ENCODE measurements around the gene GTF3C5. TPM values are rescaled to one million over a fixed set of nuclear protein-coding genes. Genes with fewer than 3 reads are reported as not detected.

The GTF3C5 gene
- total and polyA plus RNA-seq, 10 of the 15 experiments (the other 5 are each of a cell fraction or from before 2014, with no cell fraction given), result 2.2 to 81.1 (median 68.7) TPM

DNA sequence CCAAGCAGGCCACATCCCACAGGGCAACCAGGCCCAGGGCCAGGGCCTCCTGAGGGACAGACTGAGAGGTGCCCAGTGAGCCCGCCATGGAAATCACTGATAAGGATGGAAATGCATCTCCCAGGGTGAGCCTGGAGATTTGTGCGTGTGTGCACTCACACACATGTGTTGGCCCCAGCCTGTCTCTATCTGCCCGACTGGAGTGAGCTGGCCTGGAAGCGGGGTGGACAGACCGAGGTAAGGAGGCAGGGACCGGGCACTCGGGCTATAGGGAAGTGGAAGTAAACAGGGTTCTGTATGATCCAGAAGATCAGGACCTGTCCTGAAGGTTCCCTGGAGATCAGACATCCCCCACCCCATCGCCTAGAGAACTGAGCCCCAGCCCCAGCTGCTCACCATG lies 34.9 kb upstream of the GTF3C5 start:
- POLR2A ChIA-PET, result no interaction called here
- no peaks in the 10 kb centered on the region for H3K36me3 ChIP-seq (ENCODE audit: control insufficient read depth in 2 of 2, insufficient read depth in 2 of 2, low read length in 1 of 2)
- H3K4me2 ChIP-seq (ENCODE audit: control insufficient read depth, insufficient read depth), result no peak overlapping the region
- TF ChIP-seq, protein P1, sequence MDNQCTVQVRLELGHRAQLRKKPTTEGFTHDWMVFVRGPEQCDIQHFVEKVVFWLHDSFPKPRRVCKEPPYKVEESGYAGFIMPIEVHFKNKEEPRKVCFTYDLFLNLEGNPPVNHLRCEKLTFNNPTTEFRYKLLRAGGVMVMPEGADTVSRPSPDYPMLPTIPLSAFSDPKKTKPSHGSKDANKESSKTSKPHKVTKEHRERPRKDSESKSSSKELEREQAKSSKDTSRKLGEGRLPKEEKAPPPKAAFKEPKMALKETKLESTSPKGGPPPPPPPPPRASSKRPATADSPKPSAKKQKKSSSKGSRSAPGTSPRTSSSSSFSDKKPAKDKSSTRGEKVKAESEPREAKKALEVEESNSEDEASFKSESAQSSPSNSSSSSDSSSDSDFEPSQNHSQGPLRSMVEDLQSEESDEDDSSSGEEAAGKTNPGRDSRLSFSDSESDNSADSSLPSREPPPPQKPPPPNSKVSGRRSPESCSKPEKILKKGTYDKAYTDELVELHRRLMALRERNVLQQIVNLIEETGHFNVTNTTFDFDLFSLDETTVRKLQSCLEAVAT (IDR thresholded peaks at IDR 0.05), result no peak
- no peak for TF ChIP-seq CEBPB (IDR thresholded peaks at IDR 0.05; ENCODE audit: borderline replicate concordance in 1 of 2, low read depth in 2 of 2, low read length in 2 of 2)
- no peak for TF ChIP-seq KLF5 (IDR thresholded peaks at IDR 0.05; ENCODE audit: partially characterized antibody)
- TF ChIP-seq MEF2B (IDR thresholded peaks at IDR 0.05; ENCODE audit: partially characterized antibody, poor library complexity, severe bottlenecking), result no peak
- no peak for TF ChIP-seq EZH2 (IDR thresholded peaks at IDR 0.05; ENCODE audit: borderline replicate concordance, control insufficient read depth, low read depth, low read length)
- TF ChIP-seq, protein P2, sequence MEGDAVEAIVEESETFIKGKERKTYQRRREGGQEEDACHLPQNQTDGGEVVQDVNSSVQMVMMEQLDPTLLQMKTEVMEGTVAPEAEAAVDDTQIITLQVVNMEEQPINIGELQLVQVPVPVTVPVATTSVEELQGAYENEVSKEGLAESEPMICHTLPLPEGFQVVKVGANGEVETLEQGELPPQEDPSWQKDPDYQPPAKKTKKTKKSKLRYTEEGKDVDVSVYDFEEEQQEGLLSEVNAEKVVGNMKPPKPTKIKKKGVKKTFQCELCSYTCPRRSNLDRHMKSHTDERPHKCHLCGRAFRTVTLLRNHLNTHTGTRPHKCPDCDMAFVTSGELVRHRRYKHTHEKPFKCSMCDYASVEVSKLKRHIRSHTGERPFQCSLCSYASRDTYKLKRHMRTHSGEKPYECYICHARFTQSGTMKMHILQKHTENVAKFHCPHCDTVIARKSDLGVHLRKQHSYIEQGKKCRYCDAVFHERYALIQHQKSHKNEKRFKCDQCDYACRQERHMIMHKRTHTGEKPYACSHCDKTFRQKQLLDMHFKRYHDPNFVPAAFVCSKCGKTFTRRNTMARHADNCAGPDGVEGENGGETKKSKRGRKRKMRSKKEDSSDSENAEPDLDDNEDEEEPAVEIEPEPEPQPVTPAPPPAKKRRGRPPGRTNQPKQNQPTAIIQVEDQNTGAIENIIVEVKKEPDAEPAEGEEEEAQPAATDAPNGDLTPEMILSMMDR (IDR thresholded peaks at IDR 0.05 in 2 of 3, conservative IDR thresholded peaks at IDR 0.05 in 1 of 3; ENCODE audit: control insufficient read depth in 2 of 3, extremely low read depth in 1 of 3, insufficient read depth in 1 of 3, low read depth in 3 of 3, low read length in 3 of 3), result no peak
- TF ChIP-seq, protein P3, sequence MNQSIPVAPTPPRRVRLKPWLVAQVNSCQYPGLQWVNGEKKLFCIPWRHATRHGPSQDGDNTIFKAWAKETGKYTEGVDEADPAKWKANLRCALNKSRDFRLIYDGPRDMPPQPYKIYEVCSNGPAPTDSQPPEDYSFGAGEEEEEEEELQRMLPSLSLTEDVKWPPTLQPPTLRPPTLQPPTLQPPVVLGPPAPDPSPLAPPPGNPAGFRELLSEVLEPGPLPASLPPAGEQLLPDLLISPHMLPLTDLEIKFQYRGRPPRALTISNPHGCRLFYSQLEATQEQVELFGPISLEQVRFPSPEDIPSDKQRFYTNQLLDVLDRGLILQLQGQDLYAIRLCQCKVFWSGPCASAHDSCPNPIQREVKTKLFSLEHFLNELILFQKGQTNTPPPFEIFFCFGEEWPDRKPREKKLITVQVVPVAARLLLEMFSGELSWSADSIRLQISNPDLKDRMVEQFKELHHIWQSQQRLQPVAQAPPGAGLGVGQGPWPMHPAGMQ (IDR thresholded peaks at IDR 0.05; ENCODE audit: borderline replicate concordance), result no peak
- no peak for TF ChIP-seq POLR2AphosphoS5 (IDR thresholded peaks at IDR 0.05; ENCODE audit: low read length)
- no peak for TF ChIP-seq NRF1 (conservative IDR thresholded peaks at IDR 0.05; ENCODE audit: low read depth, low read length)
- TF ChIP-seq, protein P4, sequence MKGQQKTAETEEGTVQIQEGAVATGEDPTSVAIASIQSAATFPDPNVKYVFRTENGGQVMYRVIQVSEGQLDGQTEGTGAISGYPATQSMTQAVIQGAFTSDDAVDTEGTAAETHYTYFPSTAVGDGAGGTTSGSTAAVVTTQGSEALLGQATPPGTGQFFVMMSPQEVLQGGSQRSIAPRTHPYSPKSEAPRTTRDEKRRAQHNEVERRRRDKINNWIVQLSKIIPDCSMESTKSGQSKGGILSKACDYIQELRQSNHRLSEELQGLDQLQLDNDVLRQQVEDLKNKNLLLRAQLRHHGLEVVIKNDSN (IDR thresholded peaks at IDR 0.05; ENCODE audit: borderline replicate concordance, extremely low read length, insufficient read depth, low read depth, low read length), result no peak
- no peak for TF ChIP-seq CBFB (IDR thresholded peaks at IDR 0.05; ENCODE audit: low read depth)
- TF ChIP-seq CBX3 (IDR thresholded peaks at IDR 0.05; ENCODE audit: borderline replicate concordance, low read depth), result no peak
- TF ChIP-seq SIN3A (IDR thresholded peaks at IDR 0.05; ENCODE audit: low read depth, low read length), result no peak
- TF ChIP-seq, protein P5, sequence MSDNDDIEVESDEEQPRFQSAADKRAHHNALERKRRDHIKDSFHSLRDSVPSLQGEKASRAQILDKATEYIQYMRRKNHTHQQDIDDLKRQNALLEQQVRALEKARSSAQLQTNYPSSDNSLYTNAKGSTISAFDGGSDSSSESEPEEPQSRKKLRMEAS (IDR thresholded peaks at IDR 0.05; ENCODE audit: low read depth, low read length), result no peak
- no peak for TF ChIP-seq POLR2A (IDR thresholded peaks at IDR 0.05; ENCODE audit: low read depth, low read length)
- TF ChIP-seq, protein P6, sequence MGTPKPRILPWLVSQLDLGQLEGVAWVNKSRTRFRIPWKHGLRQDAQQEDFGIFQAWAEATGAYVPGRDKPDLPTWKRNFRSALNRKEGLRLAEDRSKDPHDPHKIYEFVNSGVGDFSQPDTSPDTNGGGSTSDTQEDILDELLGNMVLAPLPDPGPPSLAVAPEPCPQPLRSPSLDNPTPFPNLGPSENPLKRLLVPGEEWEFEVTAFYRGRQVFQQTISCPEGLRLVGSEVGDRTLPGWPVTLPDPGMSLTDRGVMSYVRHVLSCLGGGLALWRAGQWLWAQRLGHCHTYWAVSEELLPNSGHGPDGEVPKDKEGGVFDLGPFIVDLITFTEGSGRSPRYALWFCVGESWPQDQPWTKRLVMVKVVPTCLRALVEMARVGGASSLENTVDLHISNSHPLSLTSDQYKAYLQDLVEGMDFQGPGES (IDR thresholded peaks at IDR 0.05), result no peak
- TF ChIP-seq RCOR1 (conservative IDR thresholded peaks at IDR 0.05; ENCODE audit: low read depth, low read length), result no peak
- no peak for TF ChIP-seq GATAD2B (conservative IDR thresholded peaks at IDR 0.05; ENCODE audit: low read depth)
- TF ChIP-seq TCF7 (IDR thresholded peaks at IDR 0.05; ENCODE audit: borderline replicate concordance), result no peak

More for the DNA sequence above, 34.9 kb upstream of the GTF3C5 start:
- Histone ChIP-seq H3K9ac (ENCODE audit: control insufficient read depth, insufficient read depth, low read length) (no peak overlapping the region), H3K4me1 (ENCODE audit: control insufficient read depth, insufficient read depth, low read length) (peaks cover 17% of the 10 kb centered on the region), H4K20me1 (ENCODE audit: control insufficient read depth, insufficient read depth) (no peaks in the 10 kb centered on the region), H3K4me3 (no peak overlapping the region), H3K9me3 (replicated peaks; ENCODE audit: control insufficient read depth, insufficient read depth, low read length) (no peaks in the 10 kb centered on the region), H2AFZ (ENCODE audit: control insufficient read depth, low read depth, low read length) (no peak overlapping the region), H3K79me2 (ENCODE audit: control insufficient read depth, insufficient read depth, low read length) (no peaks in the 10 kb centered on the region), H3K27me3 (replicated peaks in 1 of 2; ENCODE audit: control insufficient read depth in 2 of 2, insufficient read depth in 2 of 2, low read length in 1 of 2) (peaks cover 3 to 7% of the 10 kb centered on the region in 2 experiments), H3K27ac (ENCODE audit: control insufficient read depth, insufficient read depth) (no peak overlapping the region)
- RAD21 ChIA-PET (ENCODE audit: unreplicated experiment), result no interaction called here
- CTCF ChIA-PET, result no interaction called here
- WGBS (ENCODE audit: insufficient coverage, insufficient replicate concordance, low lambda C conversion rate, missing lambda C conversion rate), result 32% methylated on average over 8 of the region's 8 CpGs
- no TSS peak for BruUV-seq (replicated peaks)
- SMC1A ChIA-PET (ENCODE audit: uncharacterized antibody, unreplicated experiment), result no interaction called here
- in situ Hi-C loops (cut with MboI) (no loop called here), intact Hi-C loops (cut with micrococcal nuclease; ENCODE audit: unreplicated experiment) (no loop called here)
- ATAC-seq (no peak), DNase-seq (ENCODE audit: low read depth, low spot score) (no peak), FAIRE-seq (no peak)
